Testis (tissue), 2 donors: ENCODE data around the gene RNF135.

Experiments used
- POLR2A ChIP-seq: fragments of 450-650 bp; IDR thresholded peaks from one replicate; pipeline ENCODE4 v1.6.1; 2017; ENCODE audit warnings: antibody characterized with exemption, mild to moderate bottlenecking, moderate library complexity
- TF ChIP-seq, protein P1 (sequence below), 3 experiments: fragments of 450-650 bp in 2 of 3; fragments of 200-600 bp in 1 of 3; sonication (generic) in 1 of 3; IDR thresholded peaks; one replicate each; pipeline ENCODE4 v1.5.1; 2016 to 2019; ENCODE audit warnings: antibody characterized with exemption in 3 of 3, mild to moderate bottlenecking in 2 of 3, moderate library complexity in 1 of 3

DNA sequence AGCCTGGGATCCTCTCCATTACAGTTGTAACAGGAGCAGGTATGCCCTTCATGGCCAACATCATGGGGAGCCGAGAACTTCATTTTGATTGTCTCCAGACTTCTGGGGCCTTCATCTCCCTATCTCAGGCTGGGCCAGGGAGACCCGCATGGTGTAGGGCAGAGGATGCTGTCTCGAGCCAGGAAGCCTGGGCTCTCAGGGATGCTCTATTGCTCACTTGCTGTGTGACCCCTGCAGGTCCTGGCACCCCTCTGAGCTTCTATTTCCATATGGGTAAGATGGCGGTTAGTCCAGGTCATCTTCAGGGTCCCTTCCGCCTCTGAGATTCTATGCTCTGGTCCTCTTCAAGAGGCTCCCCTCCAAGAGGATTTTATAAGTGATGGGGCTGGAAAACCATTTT is 20.6 kb upstream of the RNF135 start:
- TF ChIP-seq, protein P1, sequence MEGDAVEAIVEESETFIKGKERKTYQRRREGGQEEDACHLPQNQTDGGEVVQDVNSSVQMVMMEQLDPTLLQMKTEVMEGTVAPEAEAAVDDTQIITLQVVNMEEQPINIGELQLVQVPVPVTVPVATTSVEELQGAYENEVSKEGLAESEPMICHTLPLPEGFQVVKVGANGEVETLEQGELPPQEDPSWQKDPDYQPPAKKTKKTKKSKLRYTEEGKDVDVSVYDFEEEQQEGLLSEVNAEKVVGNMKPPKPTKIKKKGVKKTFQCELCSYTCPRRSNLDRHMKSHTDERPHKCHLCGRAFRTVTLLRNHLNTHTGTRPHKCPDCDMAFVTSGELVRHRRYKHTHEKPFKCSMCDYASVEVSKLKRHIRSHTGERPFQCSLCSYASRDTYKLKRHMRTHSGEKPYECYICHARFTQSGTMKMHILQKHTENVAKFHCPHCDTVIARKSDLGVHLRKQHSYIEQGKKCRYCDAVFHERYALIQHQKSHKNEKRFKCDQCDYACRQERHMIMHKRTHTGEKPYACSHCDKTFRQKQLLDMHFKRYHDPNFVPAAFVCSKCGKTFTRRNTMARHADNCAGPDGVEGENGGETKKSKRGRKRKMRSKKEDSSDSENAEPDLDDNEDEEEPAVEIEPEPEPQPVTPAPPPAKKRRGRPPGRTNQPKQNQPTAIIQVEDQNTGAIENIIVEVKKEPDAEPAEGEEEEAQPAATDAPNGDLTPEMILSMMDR (IDR thresholded peaks at IDR 0.05) = no peak
- no peak for TF ChIP-seq POLR2A
